Colonic mucosa (tissue), 4 donors: Measurements from ENCODE around the gene VARS2. TPM values are rescaled to one million over a fixed set of nuclear protein-coding genes. Genes with fewer than 3 reads are reported as not detected.

Experiments
- DNase-seq: peaks from one replicate; pipeline ENCODE4 v3.0.0-alpha.2; 2020
- H3K27ac ChIP-seq: fragments of 200-600 bp; one replicate; pipeline ENCODE4 v1.8.0; 2021
- H3K27me3 ChIP-seq: fragments of 200-600 bp; one replicate; pipeline ENCODE4 v1.8.0; 2021
- H3K36me3 ChIP-seq: fragments of 200-600 bp; one replicate; pipeline ENCODE4 v1.8.0; 2021
- H3K4me1 ChIP-seq: fragments of 200-600 bp; one replicate; pipeline ENCODE4 v1.8.0; 2021; ENCODE audit warnings: mild to moderate bottlenecking
- H3K4me3 ChIP-seq: fragments of 200-600 bp; one replicate; pipeline ENCODE4 v1.8.0; 2021
- H3K9ac ChIP-seq, 2 donors: one replicate each; pipeline ENCODE4 v1.7.0; 2013; ENCODE audit warnings: control low read depth in 2 of 2, low read depth in 2 of 2, low read length in 2 of 2
- H3K9me3 ChIP-seq: fragments of 200-600 bp; one replicate; pipeline ENCODE4 v1.8.0; 2021
- intact Hi-C: fragments of 100-400 bp; cut with DNase I; formaldehyde crosslinking; loops from one replicate; pipeline ENCODE4 v1.14.1; 2022
- total RNA-seq, 2 donors: library from RNA; stranded (reverse); fragmentation: NEBNext Ultra II Directional in 1 of 2; extraction: Animal tissue kit (Norgen Biotek cat#: 25700) in 1 of 2; gene quantifications; one replicate each; pipeline ENCODE4 v1.2.1, GENCODE V29; 2021
- TF ChIP-seq, protein P1 (sequence below): fragments of 200-600 bp; IDR thresholded peaks from one replicate; pipeline ENCODE4 v1.8.0; 2022; ENCODE audit warnings: antibody characterized with exemption, mild to moderate bottlenecking
- donor health status: healthy.
- donor health status: DM: no; HTN: no; CAD: no.
- donor health status: DM: no; HTN: no; CAD: no.

Gene VARS2
- total RNA-seq, 2 donors from 2014 or later, result 27.5 to 55.6 TPM

DNA sequence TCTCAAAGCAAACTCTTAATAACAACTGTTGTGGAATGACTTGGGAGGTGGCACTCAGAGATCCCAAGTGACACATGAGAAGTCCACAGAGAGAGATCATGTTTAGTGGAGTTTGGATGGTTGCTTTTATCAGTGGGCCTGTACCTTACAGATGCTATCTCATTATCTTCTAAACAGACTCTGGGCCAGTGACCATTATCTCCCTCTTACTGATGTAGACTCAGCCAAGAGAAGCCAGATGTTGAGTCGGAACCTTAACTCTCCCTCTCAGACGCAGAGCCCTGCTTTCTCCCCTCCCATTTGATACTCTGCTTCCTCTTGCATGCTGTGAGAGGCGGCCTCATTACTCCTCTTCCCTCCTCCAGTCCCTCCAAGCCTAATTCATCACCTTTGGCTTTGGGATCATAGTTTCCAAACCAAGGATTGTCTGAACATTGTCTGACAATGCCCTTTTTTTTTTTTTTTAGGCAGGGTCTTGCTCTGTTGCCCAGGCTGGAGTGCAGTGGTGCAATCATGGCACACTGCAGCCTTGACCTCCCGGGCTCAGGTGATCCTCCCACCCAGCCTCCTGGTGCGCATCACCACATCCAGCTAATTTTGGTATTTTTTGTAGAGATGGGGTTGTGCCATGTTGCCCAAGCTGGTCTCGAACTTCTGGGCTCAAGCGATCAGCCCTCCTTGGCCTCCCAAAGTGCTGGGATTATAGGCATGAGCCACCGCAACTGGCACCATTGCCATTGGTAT lies 34.2 kb upstream of the VARS2 start:
- DNase-seq, result no peak
- intact Hi-C loops, result loop anchor here (5.0 kb wide), 1 partner anchor 138 kb away; the partner anchor contains the start of genes FLOT1 and IER3
- Histone ChIP-seq H3K4me3 (no peak overlapping the region), H3K27me3 (no peaks in the 10 kb centered on the region), H3K36me3 (no peaks in the 10 kb centered on the region), H3K9me3 (no peaks in the 10 kb centered on the region), H3K9ac (no peak overlapping the region), H3K4me1 (peaks cover 7% of the 10 kb centered on the region), H3K27ac (no peak overlapping the region)
- TF ChIP-seq, protein P1, sequence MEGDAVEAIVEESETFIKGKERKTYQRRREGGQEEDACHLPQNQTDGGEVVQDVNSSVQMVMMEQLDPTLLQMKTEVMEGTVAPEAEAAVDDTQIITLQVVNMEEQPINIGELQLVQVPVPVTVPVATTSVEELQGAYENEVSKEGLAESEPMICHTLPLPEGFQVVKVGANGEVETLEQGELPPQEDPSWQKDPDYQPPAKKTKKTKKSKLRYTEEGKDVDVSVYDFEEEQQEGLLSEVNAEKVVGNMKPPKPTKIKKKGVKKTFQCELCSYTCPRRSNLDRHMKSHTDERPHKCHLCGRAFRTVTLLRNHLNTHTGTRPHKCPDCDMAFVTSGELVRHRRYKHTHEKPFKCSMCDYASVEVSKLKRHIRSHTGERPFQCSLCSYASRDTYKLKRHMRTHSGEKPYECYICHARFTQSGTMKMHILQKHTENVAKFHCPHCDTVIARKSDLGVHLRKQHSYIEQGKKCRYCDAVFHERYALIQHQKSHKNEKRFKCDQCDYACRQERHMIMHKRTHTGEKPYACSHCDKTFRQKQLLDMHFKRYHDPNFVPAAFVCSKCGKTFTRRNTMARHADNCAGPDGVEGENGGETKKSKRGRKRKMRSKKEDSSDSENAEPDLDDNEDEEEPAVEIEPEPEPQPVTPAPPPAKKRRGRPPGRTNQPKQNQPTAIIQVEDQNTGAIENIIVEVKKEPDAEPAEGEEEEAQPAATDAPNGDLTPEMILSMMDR, result no peak

DNA sequence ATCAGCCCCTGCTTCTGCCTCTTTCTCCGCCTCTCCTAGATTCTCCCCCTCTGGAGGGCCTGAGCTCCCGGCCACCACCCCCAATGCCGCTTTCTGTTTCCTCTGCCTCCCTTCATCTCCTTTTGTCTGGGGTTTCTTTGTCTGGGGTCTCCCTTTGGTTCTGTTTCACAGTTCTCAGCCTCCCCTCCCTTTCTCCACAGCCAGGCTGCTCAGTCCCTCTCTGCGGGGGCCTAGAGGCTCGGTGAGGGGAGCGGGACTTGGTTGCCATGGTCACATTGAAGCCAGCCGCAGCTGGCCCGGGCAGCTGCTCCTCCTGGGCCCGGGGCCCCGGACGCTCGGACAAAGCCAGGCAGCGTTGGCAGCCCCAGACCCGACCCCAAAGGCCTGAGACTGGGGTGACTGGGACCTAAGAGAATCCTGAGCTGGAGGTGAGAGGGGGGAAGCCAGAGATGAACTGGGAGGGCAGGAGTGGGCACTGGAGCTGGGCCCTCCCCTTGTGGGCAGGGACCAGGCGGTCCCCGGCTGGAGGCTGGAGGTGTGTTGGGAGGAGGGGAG lies 33.3 kb upstream of the VARS2 start:
- intact Hi-C loops, result no loop called here
- H3K36me3 ChIP-seq, result no peaks in the 10 kb centered on the region
- no peak for DNase-seq
- H3K4me3 ChIP-seq, result no peak overlapping the region
- no peak overlapping the region for H3K9ac ChIP-seq
- peaks cover 7% of the 10 kb centered on the region for H3K4me1 ChIP-seq
- H3K9me3 ChIP-seq, result no peaks in the 10 kb centered on the region
- no peak overlapping the region for H3K27ac ChIP-seq
- H3K27me3 ChIP-seq, result no peaks in the 10 kb centered on the region
- TF ChIP-seq, protein P1, result no peak

DNA sequence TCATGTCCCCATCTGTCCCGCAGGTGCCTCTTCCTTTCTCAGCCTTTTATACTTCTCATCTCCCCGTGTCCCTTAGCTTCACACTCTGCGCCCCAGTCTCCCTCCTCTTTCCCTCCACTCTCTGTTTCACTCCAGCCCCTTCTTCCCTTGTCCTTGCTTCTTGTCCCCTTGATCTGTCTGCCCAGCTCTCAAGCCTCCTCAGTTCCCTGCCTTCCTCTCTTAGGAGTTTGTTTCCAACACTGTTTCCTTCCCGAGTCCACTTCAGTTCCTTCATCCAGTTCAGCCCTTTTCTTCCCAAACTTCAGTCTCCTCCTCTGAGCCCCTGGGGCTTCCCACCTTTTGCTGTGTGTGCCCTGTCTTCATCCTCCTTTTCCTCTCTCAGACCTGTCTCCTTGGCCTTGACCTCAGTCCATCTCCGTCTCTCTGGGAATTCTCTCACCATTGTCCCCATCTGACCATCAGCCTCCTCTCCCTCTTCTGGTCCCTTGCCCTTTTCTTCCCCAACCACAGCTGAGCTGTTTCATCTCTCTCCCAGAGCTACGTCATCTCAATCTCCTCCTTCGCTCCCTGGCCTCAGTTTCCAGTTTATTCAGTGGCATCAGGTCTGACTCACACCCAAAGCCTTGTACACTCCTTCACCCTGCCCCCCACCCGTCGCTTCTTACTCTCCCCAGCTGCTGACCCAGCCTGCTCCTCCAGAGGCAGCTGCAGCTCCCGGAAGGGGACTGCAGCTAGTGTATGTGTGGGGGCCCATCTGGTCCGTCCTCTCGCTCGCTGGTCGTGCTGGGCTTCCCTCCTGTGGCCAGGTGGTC lies 32.4 kb upstream of the VARS2 start:
- H3K4me1 ChIP-seq, result peaks cover 14% of the 10 kb centered on the region
- peak overlapping the region in 1 of 2 donors; percentile 5 for H3K9ac ChIP-seq
- no peak for DNase-seq
- intact Hi-C loops, result no loop called here
- TF ChIP-seq, protein P1, result no peak
- H3K9me3 ChIP-seq, result no peaks in the 10 kb centered on the region
- no peak overlapping the region for H3K4me3 ChIP-seq
- no peaks in the 10 kb centered on the region for H3K27me3 ChIP-seq
- no peak overlapping the region for H3K27ac ChIP-seq
- no peaks in the 10 kb centered on the region for H3K36me3 ChIP-seq

DNA sequence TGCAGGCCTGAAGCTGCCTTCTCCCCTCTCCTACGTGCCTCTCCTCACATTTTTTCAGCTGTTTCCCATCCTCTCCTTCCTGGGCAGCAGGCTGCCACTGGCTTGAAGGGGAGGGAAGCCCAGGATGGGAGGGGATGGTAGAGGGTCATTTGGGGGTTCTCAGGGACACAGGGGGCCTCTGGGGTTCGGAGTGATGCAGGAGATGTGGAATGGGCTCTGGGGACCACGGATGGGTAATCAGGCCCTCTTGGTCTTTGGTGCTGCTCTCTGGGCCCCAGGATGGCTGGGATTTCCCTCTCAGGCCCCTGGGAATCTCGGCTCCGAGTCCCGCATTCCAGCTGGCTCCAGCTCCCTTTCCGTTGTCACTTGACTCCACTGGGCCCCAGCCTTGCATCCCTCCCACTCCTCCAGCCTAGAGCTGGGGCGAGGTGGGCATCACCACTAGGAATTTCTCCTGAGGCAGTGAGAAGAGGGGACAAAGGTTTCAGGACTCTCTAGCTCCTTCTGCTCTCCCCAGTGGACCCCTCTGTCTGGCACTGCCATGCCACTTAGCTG lies 31.8 kb upstream of the VARS2 start:
- H3K4me3 ChIP-seq, result peak overlapping the region; percentile 75
- H3K27me3 ChIP-seq, result no peaks in the 10 kb centered on the region
- peak overlapping the region; percentile 89 for H3K27ac ChIP-seq
- peak; percentile 32 for DNase-seq
- peaks cover 13% of the 10 kb centered on the region for H3K4me1 ChIP-seq
- H3K9ac ChIP-seq, result peak overlapping the region; percentile 5 to 98
- no peaks in the 10 kb centered on the region for H3K36me3 ChIP-seq
- H3K9me3 ChIP-seq, result no peaks in the 10 kb centered on the region
- intact Hi-C loops, result no loop called here
- TF ChIP-seq, protein P1, result no peak
